GM12875 (cell line): ENCODE measurements around the gene SOX3.

ENCODE experiments used
- H3K4me3 ChIP-seq: one replicate; pipeline ENCODE4 v1.5.1; 2011; ENCODE audit warnings: low read depth, low read length, control low read depth
- CTCF ChIP-seq: IDR thresholded peaks from 2 replicates; pipeline ENCODE4 v1.5.1; 2011; ENCODE audit warnings: low read depth, mild to moderate bottlenecking, control low read depth, inconsistent platforms, low read length, moderate library complexity, borderline replicate concordance; ENCODE audit not compliant: insufficient read depth

The SOX3 gene

GRCh38 chrX:140505421-140506337 is 810 bp upstream of the SOX3 start:
- no peak for TF ChIP-seq CTCF
- H3K4me3 ChIP-seq = no peak overlapping the region

GRCh38 chrX:140503714-140504351 is 1.0 kb downstream of the SOX3 start:
- TF ChIP-seq CTCF = no peak
- no peak overlapping the region for H3K4me3 ChIP-seq

GRCh38 chrX:140503238-140503601 is 1.6 kb downstream of the SOX3 start:
- TF ChIP-seq CTCF = no peak
- no peak overlapping the region for H3K4me3 ChIP-seq

DNA sequence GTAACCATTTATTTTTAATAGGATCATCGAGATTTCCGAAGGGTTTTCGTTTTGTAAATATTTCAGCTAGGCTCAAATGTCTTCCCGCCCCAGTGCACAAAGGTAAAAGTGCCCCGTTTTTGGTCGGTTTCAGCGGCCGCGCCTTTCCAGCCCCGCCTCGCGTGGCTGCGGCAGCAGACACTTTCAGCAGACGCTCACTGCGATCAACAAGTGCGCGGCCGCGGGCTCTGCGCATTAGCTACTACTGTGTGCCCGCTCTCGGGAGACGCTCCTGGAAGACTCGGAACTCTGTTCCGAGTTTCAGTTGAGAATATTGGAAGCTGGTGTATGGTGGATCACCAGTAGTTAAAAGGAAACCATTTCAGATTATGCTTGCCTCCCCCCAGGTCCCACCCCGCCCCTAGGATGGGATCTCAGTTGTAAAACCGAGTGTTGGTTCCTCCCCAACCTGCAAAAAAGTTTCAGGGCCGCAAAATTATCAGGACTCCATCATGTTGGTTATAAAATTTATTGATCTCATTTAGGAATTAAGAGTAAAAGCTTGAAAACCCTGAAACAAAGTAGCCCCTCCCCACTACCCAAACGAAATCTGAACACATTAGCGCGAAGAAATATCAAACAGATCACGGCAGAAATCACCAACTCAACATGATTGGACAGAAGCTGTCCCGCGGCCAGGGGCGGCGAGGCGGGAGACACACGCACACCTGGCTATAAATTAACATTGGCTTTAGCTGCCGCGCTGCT is 2.2 kb downstream of the SOX3 start:
- no peak for TF ChIP-seq CTCF
- H3K4me3 ChIP-seq = no peak overlapping the region

DNA sequence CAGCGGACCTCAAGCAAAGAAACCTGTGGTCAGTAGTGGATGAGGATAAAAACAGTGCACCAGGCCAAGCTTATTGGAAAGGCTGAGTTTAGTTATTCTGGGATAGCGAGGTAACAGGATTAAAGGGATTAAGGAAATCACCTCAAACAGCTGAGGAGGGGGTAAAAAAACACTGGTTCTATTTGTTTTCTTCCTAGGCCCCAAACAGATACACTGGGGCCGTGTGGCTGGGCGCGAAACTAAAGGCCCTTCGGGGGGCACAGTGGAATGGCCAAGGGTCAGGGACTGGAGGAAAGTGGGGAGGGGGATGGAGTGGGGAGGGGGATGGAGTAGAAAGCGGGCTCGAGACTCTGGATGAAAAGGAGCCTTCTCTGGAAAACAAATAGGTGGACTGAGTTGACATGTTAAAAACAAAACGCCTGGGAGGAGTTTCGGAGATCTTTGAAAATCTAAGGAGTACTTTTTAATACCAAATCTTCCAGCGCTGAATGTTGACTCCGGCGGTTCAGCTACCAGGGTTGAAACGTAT is 2.9 kb downstream of the SOX3 start:
- H3K4me3 ChIP-seq = no peak overlapping the region
- no peak for TF ChIP-seq CTCF

DNA sequence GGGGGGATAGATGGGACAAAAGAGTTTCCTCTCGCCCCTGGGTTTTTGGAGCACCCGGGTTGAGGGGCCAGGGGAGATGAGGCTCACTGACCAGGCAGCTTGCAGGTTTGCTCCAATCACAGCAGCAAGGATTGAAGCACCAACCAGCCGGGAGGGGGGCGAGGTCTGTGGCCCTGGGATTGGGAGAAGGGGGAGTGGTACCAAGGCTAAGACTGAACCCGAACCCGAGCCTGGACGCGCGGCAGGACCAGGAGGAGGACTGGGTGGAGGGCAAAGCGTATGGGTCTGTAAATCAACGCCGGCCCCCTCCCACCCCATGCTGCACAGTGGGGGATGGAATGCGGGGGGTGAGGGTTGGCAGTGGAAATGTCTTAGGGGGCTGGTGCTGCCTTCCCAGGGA is 3.5 kb downstream of the SOX3 start:
- H3K4me3 ChIP-seq = no peak overlapping the region
- TF ChIP-seq CTCF = no peak
